Ascending aorta (tissue), 2 donors: ENCODE results near the gene OR2V2. TPM values are rescaled to one million over a fixed set of nuclear protein-coding genes. Genes with fewer than 3 reads are reported as not detected.

ENCODE experiments used
- DNase-seq, 2 donors: peaks; one replicate each; pipeline ENCODE4 v3.0.0-alpha.2; 2019; ENCODE audit warnings: low spot score in 2 of 2
- H3K27ac ChIP-seq, 2 donors: fragments of 200-600 bp; sonication (generic); one replicate each; pipeline ENCODE4 v1.5.1; 2016 to 2017; ENCODE audit warnings: mild to moderate bottlenecking in 1 of 2
- H3K27me3 ChIP-seq: fragments of 200-600 bp; sonication (generic); one replicate; pipeline ENCODE4 v1.5.1; 2017
- H3K36me3 ChIP-seq, 2 donors: fragments of 200-600 bp; sonication (generic); one replicate each; pipeline ENCODE4 v1.5.1; 2016
- H3K4me1 ChIP-seq, 2 donors: fragments of 200-600 bp; sonication (generic); one replicate each; pipeline ENCODE4 v1.5.1; 2016 to 2017; ENCODE audit warnings: mild to moderate bottlenecking in 1 of 2
- H3K4me3 ChIP-seq, 2 donors: fragments of 200-600 bp; sonication (generic); one replicate each; pipeline ENCODE4 v1.5.1; 2016 to 2017; ENCODE audit warnings: mild to moderate bottlenecking in 1 of 2
- H3K9me3 ChIP-seq, 2 donors: fragments of 200-600 bp; sonication (generic); one replicate each; pipeline ENCODE4 v1.5.1; 2016
- CTCF ChIP-seq, 3 experiments: fragments of 200-600 bp in 2 of 3; fragments of 450-650 bp in 1 of 3; sonication (generic) in 2 of 3; IDR thresholded peaks; one replicate each; pipeline ENCODE4 v1.5.1; 2016 to 2019; ENCODE audit warnings: antibody characterized with exemption in 3 of 3, mild to moderate bottlenecking in 1 of 3, moderate library complexity in 1 of 3
- intact Hi-C: fragments of 100-400 bp; cut with DNase I; formaldehyde crosslinking; loops from one replicate; pipeline ENCODE4 v1.15.1; 2023
- total RNA-seq: library from RNA; depleted of rRNA; stranded (reverse); fragments of >200 nt; gene quantifications from one replicate; pipeline ENCODE4 v1.1.0, GENCODE V29; 2016

Gene OR2V2
- total RNA-seq, 1 donor from 2014 or later, result not detected

GRCh38 chr5:181189962-181190710, 42.8 kb downstream of the OR2V2 start:
- Histone ChIP-seq H3K36me3 (no peaks in the 10 kb centered on the region), H3K4me3 (peak overlapping the region; percentile 61 to 84), H3K9me3 (no peaks in the 10 kb centered on the region), H3K27me3 (no peaks in the 10 kb centered on the region), H3K4me1 (peaks cover 3 to 10% of the 10 kb centered on the region in 2 donors), H3K27ac (peak overlapping the region; percentile 82 to 88)
- no peak for DNase-seq
- intact Hi-C loops, result loop anchor here (5.0 kb wide), 1 partner anchor 72 kb away; the partner anchor contains the start of gene TRIM52
- no peak for TF ChIP-seq CTCF (IDR thresholded peaks at IDR 0.05)

- Histone ChIP-seq H3K27ac (peak overlapping the region; percentile 82 to 88), H3K4me1 (peaks cover 3 to 10% of the 10 kb centered on the region in 2 donors), H3K36me3 (no peaks in the 10 kb centered on the region), H3K4me3 (peak overlapping the region; percentile 61 to 84), H3K9me3 (no peaks in the 10 kb centered on the region), H3K27me3 (no peaks in the 10 kb centered on the region)
- intact Hi-C loops, result loop anchor here (1.0 kb wide), 4 partner anchors 15 to 55 kb away; partner anchors contain the start of gene TRIM41
- DNase-seq, result peak in 1 of 2 donors; percentile 76
- peak in 1 of 3 experiments; percentile 26 for TF ChIP-seq CTCF (IDR thresholded peaks at IDR 0.05)
Measured at GRCh38 chr5:181190711-181191525, 43.5 kb downstream of the OR2V2 start.

GRCh38 chr5:181191526-181192336, 44.3 kb downstream of the OR2V2 start:
- peaks cover 3 to 10% of the 10 kb centered on the region in 2 donors for H3K4me1 ChIP-seq
- intact Hi-C loops, result loop anchor here (1.0 kb wide), 4 partner anchors 15 to 55 kb away; partner anchors contain the start of gene TRIM41
- DNase-seq, result peak; percentile 86 to 98
- H3K27me3 ChIP-seq, result no peaks in the 10 kb centered on the region
- no peaks in the 10 kb centered on the region for H3K36me3 ChIP-seq
- no peaks in the 10 kb centered on the region for H3K9me3 ChIP-seq
- H3K27ac ChIP-seq, result peak overlapping the region; percentile 82 to 88
- TF ChIP-seq CTCF (IDR thresholded peaks at IDR 0.05), result no peak
- H3K4me3 ChIP-seq, result peak overlapping the region; percentile 61 to 84

DNA sequence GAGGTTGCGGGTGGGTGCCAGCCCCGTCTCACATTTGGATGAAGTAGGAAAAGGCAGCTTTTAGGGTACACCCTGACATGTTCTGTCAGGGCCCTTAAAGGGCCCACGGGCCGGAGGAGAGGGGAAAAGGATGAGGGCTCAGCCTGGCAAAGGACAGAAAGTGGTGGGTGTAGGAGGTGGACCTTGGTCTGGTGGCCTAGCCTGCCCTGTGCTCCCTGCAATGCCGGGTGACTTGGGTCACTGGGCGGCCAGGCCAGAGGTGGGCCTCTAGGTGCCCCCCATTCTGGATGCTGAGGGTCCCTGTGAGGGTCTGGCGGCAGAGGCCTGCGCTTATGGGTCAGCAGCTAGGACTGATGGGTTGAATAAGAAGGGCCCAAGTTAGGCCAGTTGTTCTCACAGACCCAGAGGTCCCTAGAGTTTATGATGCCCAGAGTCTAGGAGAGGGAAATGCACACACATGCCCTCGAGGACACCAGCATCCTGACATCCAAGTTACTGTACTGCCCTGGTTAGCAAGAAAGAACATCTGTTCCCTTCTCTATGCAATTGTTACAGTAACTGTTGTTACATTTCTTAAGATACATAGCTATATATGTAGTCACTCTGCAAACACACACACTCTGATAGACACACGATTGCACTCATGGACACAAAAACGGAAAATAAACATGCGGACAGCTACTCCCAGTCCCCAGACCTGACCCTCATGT, 45.1 kb downstream of the OR2V2 start:
- TF ChIP-seq CTCF (IDR thresholded peaks at IDR 0.05), result no peak
- H3K27me3 ChIP-seq, result no peaks in the 10 kb centered on the region
- H3K36me3 ChIP-seq, result no peaks in the 10 kb centered on the region
- H3K4me3 ChIP-seq, result peak overlapping the region; percentile 61 to 84
- DNase-seq, result no peak
- peak overlapping the region; percentile 82 to 88 for H3K27ac ChIP-seq
- intact Hi-C loops, result no loop called here
- peaks cover 3 to 10% of the 10 kb centered on the region in 2 donors for H3K4me1 ChIP-seq
- H3K9me3 ChIP-seq, result no peaks in the 10 kb centered on the region
